GM10847 (cell line): ENCODE results near the gene CHCHD4.

ENCODE experiments used
- POLR2A ChIP-seq: IDR thresholded peaks from 2 replicates; pipeline ENCODE4 v1.6.1; 2011; ENCODE audit not compliant: insufficient read length; ENCODE audit errors: extremely low read depth

Gene CHCHD4

DNA sequence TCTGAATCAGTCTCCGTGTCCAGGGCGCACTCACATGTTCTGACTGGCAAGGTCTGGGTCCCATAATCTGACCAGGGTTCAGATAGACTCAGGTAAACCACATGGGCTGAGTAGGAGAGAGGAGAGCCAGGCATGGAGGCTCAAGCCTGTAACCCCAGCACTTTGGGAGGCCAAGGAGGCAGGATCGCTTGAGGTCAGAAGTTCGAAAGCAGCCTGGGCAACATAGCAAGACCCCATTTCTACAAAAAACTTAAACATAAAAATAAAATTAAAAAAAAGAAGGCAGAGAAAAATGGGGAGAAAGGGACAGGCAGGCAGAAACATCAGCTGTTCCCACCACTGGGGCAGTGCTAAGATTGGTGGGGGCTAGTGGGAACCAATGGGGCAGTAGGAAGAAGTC, 5.6 kb upstream of the CHCHD4 start:
- no peak for TF ChIP-seq POLR2A

DNA sequence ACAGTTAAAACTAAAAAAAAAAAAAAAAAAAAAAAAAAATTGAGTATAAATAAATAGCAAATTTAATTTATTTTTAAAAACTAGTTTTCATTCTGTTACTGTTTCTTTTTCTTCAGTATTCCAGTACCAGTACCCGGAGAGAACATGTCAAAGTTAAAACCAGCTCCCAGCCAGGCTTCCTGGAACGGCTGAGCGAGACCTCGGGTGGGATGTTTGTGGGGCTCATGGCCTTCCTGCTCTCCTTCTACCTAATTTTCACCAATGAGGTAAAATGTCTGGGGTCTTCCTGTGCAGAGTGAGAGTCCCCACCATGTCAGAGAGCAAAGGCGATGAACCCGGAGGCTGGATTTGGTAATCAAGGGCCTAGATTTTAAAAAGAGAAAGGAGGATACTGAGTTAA, 4.6 kb upstream of the CHCHD4 start:
- TF ChIP-seq POLR2A = no peak

DNA sequence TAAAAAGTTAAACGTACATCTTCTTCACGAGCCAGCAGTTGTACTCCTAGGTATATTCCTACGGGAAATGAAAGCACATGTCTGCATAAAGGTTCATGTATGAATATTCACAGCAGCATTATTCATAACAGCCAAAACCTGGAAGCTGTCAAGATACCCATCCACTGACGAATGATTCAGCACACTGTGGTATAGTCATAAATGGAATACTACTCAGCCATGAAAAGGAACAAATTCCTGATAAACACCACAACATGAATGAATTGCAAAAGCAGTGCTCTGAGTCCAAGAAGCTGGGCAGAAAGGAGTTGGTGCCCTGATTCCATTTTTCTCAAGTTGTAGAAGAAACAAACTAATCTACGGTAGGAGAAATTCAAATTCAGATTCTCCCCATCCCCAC, 4.1 kb upstream of the CHCHD4 start:
- no peak for TF ChIP-seq POLR2A

DNA sequence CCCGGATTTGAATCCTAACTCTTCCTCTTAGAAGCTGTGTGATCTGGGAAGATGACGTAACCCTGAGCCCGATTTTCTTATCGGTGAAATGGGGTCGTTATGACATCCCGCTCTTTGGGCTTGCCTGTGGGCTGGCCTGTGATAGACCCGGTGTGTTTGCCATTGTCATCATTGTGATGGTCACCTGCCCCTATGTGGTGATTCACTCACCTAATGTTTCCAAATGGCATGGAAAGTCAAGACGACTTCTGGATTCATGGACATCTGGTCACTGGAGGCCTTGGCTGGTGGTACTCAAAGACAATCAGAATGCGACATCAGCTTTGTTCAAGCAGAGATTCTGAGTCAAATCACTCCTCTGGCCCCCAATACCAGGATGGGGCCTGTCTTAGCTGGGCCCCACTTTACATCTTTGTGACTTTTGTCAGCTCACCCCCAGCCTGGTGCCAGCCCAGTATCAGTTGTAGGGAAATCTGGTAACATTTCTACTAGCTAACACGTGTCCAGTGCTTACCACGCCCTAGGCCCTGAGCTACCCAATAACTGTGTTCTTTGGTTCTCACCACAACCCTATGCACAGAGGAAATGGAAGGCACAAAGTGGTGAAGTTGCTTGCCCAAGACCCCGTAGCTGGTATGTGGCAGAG, 3.0 kb upstream of the CHCHD4 start:
- no peak for TF ChIP-seq POLR2A

DNA sequence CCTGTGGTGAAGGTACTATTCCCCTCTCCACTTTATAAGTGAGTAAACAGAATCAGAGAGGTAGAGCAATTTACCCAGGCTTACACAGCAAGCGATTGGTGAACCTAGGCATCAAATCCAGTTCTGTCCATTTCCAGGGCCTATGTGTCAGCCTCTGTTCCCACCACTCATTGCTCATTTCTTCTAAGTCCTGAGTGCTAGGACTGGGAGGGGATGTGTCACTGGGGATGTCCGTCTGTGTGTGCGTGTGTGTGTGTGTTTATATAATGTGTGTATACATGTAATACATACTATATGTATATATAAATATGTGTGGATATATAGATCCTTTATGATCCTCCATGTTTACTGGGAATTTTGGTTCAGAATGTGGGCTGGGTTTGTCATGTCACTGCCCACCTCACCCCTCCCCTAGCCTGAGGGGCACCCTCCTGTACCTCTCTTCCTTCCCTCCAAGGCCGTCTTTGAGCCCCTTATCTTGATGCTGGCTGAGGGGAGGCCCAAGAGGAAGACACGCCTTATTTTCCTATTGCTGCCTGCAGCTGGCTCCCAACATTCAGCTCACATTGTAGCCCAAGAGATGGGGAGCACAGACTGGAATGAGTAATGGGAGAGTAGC, 2.3 kb upstream of the CHCHD4 start:
- no peak for TF ChIP-seq POLR2A

DNA sequence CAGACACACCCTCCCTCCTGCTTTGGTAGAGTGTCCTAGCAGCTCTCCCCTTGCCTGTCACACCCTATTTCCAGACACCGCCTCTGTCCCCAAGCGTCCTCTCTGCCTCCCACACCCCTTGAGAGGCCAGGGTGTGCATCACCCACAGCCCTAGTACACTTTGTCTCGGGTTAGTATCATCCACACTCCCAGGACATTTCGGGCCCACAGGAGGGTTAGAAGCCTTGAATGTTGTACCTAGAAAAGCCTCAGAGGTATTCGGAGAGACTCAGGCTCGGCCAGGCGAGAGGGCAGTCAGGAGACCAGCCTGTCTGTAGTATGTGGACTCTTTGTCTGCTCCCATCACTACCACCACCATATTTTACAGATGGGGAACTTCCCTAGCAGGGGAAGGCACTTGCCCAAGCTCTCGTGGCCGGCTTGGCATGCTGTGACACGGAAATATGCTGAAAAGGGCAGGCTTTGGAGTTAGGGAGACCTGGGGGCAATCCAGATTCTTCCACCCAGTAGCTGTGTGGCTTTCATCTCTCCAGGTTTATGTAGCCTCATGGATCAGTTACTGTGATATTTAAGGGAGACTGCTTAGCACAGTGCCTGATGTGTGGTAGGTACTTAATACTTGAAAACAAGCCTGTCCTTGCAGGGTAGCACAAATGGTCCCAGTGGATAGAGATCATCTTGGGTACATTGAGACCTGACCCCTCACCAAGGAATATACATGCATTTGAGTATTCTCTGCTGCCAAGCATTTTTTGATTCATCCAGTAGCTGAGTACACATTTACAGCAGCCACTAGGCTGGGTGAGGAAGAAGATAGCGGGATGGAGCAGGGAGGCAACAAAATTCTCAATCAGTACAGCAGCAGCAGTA, 1.6 kb upstream of the CHCHD4 start:
- no peak for TF ChIP-seq POLR2A

DNA sequence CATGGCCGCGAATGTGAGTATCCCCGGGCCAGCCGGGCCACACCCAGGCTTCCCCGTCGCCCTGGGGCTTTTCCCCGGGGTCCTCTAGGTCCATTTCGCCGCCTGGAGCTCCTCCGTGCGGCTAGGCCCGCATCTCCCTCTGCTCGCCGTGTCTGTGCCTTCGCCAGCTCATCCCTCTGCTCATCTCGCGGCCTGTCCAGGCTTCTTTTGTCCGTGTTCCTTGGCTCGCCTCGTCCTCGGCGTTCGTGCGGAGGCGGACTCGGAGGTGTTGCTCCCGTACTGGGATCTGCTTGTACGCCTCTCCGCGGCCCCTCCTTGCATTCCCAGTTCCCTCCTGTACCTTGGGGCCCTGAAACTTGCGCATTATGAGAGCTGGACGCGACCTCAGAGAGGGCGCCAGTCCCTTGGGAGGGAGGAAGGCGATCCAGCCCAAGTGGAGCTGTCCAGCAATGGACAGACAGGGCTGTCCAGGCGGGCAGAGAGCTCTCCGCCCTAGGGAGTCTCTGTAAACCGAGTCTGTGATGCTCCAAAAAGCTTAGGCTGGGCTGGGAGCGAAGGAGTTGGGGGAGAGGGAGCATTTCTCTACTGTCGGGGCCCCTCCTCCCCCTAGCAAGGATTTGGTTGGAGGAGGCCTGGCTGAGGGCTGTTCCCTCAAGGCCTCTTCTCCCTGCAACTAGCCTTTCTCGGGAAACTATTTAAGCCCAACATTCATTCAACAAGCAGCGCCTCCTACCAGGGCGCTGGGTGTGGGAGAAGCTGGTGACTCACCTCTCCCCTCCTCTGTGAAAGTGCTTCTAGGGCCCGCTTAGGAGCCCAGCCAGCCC, 735 bp upstream of the CHCHD4 start:
- TF ChIP-seq POLR2A = no peak

DNA sequence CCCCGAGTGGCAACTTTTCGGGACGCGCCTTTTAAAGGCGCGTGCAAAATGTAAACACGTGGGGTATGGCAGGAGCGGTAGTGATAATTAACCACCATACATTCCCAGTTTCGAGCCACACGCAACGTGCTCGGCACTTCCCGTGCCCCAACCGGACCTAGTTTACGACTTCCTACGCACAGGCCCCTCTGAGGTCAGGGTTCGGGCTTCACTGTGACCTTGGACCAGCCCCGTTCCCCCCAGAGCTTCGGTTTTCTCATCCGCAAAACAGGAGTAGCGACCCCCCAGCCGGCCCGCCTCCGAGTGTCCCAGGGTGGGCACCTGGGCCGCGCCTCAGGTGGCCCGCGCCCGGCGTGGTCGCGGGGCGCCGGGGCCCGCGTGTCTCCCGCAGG, 451 bp downstream of the CHCHD4 start:
- no peak for TF ChIP-seq POLR2A

DNA sequence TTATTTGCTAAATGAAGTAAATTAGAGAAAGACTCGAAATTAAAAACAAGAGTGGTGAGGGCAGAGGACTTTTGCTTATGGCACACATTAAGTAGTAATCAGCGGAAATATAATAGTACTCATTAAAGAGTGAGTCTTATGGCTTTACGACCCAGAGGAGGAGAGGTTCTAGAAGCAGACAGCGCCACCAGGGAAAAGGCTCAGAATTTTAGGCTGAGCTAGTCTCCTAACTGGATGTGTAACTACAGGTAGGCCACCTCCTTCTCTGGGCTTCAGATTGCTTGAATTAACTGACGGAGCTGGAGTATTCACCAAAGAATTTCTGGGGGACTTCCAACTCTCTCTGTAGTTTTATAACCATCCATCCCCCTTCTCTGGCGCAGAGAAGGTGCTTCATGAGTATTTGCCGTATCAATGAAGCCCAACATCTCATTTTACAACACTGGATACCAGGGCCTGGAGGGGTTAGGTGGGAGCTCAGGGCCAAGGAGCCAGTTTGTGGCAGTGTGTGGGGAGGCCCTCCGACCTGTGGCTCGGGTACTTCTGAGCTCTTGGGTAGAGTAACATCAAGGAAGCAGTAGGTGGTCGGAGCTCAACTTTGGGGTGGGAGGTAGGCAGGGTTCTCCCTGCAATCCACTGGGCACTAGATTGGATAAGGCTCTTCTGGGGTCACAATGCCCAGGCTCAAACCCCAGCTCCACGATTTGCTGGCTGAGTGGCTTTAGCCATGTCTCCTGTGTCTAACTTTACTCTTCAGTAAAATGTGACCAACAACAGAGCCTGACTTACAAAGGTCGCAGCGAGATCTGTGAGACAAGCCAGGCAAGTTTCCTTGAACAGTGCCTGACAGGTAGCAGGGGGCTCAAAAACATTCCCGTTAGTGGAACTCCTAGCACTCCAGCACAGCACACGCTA, 1.1 kb downstream of the CHCHD4 start:
- no peak for TF ChIP-seq POLR2A

DNA sequence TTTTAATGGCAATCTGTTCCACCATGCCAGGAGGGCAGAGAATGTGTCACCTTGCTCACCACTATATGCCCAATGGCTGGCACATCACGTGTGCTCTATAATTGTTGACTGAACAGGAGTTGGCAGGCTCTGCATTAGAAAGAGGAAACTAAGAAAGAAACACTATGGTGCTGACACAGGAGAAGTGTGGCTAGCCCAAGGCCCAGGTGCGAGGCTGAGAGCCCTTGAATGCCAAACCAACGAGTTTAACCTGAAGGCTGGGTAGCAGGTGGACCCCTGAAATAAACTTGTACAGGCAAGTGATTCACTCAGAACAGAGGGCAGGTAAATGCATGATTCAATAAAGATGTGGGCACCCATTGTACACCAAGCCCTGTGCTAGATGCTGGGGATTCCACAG, 2.4 kb downstream of the CHCHD4 start:
- TF ChIP-seq POLR2A = no peak

DNA sequence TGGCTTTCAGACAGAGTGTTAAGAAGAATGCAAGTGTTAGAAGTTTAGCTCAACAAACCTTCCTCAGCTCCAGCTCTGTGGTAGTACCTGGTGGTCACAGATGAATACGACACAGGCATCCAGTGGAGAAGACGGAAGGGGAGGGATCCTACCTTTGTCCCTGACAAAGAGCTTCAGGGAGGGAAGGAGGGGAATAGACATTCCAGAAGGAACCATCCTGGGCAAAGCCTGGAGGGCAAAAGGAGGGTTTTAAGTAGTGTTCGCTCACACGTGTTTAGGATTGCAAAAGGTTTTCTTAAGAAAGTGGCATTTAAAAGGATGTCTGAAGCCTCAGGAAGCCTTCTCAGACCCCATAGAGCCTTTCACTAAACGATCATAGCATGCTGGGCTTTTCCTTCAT, 2.8 kb downstream of the CHCHD4 start:
- no peak for TF ChIP-seq POLR2A

DNA sequence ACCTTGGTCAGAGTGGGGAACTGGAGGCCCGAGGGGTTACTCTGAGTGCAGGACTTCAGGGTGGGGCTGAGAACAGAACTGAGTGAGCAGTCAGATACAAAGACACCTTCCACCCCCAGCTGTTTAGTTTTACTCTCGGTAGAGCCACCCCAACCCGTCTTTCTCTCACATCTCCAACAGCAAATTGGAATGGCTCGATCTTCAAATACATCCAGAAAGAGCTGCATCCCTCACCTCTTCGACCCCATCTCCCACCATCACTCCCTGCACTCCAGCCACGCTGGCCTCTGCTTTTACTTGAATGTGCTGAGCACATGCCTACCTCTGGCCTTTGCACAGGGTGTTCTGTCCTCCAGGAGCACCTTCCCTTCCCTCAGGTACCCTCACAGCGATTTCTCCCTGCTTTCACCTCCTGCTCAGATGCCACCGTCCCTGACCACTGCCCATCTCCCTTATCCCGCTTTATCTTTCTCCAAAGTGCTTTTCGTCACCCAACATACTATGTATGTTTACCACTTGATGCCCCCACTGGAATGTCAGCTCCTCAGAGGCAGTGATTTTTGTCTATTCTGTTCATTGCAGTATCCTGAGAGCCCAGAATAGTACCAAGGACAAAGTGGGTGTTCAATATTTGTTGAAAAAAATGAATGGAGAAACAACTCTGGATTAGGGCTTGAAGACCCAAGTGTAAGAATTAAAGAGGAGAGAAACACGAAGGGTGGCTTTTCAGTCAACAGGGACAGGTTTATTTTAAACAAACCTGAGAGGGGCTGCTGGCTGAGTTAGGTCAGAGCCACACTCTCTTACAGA, 4.4 kb downstream of the CHCHD4 start:
- no peak for TF ChIP-seq POLR2A

DNA sequence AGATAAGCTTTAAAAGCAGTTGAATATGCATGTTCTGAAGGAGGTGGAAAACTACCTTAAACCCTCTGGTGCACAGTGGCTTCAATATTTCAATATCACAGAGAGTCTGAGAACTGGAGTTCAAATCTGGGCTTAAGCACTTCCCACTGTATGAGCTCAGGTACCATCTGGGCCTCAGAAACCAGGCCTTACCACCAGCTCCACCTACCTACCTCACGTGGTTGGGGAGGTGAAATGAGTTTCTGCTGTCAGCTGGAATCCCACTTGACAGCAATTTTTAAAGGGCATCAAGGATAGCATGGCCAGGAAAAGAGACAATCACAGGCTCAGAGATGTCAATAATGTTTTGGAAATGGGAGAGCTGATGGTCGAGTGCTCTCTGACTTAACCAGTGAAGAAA, 5.0 kb downstream of the CHCHD4 start:
- no peak for TF ChIP-seq POLR2A

DNA sequence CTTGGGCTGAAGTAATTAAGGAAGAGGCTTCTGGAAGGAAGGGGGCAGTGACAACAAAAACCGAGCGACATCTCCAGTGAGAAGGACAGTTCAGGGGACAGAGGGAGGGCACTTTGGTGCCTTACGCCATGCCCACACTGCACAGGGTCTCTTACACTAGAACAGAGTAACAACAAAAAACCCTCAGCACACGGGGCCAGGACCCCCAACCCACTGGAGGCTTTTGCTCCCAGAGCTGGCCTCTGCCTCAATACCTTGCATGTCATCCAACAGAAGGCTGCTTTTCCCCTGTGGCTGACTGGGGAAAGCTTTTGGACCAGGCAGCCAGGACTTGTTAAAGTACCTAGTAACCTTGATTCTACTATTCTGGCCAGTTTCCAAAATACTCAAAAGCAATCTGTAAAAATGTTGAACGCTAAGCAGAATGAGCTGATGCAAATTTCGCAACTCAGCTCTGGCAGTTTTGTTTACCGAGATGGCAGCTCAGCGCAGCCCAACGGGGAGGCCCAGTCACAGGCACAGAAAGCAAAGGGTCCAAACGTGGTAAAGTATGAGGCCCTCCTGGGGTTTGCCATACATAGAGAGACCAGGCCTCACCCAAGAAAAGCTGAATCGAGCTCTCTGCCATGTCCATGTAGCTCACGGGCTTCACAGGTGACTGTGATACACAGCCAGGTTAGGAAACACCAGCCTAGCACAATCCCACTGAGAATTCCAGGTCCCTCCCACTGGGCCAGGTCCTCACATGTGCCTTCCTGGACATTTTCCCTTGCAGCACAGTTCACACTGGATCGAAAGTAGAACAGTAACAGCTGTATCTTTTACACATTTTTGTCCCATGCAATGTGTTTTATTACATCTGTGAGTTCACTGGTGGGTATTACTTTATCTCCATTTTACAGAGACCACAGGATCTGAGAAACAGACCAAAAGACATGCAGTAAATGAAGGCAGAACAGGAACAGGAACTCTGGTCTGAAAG, 6.0 kb downstream of the CHCHD4 start:
- TF ChIP-seq POLR2A = no peak
